PFSK-1 (cell line): ENCODE data around the gene HNRNPF.

ENCODE experiments used
- FOXP2 ChIP-seq: optimal IDR thresholded peaks from 2 replicates; pipeline ENCODE3; 2011; ENCODE audit warnings: borderline replicate concordance, control low read depth, inconsistent platforms; ENCODE audit not compliant: insufficient read depth; ENCODE audit errors: extremely low read length, extremely low read depth
- POLR2AphosphoS5 ChIP-seq: IDR thresholded peaks from 2 replicates; pipeline ENCODE4 v1.6.1; 2012; ENCODE audit warnings: low read depth, mild to moderate bottlenecking, control low read depth, low read length, moderate library complexity
- REST ChIP-seq, 2 experiments: IDR thresholded peaks; 2 replicates each; pipeline versions ENCODE4 v1.6.1 to v1.8.0; 2011 to 2012; ENCODE audit warnings: low read depth in 2 of 2, low read length in 2 of 2, control low read depth in 1 of 2, inconsistent platforms in 1 of 2, mild to moderate bottlenecking in 1 of 2, moderate library complexity in 1 of 2; ENCODE audit not compliant: insufficient read depth in 1 of 2
- SIN3A ChIP-seq: IDR thresholded peaks from 2 replicates; pipeline ENCODE4 v1.6.1; 2012; ENCODE audit warnings: mild to moderate bottlenecking, low read length, moderate library complexity, borderline replicate concordance; ENCODE audit not compliant: insufficient read depth
- TAF1 ChIP-seq: IDR thresholded peaks from 2 replicates; pipeline ENCODE4 v1.6.1; 2012; ENCODE audit warnings: low read length, control low read depth, borderline replicate concordance; ENCODE audit not compliant: insufficient read depth

Gene HNRNPF

GRCh38 chr10:43436291-43437140 is 27.5 kb upstream of the HNRNPF start, which contains the start of gene ZNF487:
Gene ZNF487, plus strand, starts transcription at chr10:43437111. Its CDS starts 38,703 bp downstream, at chr10:43475814.
- TF ChIP-seq POLR2AphosphoS5 (peak; percentile 66), FOXP2 (peak; percentile 82), REST (IDR thresholded peaks at IDR 0.05; ENCODE audit: insufficient read depth in 1 of 2, low read depth in 2 of 2, low read length in 2 of 2) (no peak), SIN3A (no peak), TAF1 (peak; percentile 22; the same call in 1 of the 2 replicates)

GRCh38 chr10:43430926-43431663 is 22.1 kb upstream of the HNRNPF start:
- no peak for TF ChIP-seq POLR2AphosphoS5
- TF ChIP-seq SIN3A = no peak
- no peak for TF ChIP-seq REST (IDR thresholded peaks at IDR 0.05; ENCODE audit: insufficient read depth in 1 of 2, low read depth in 2 of 2, low read length in 2 of 2)
- TF ChIP-seq FOXP2 = no peak
- no peak for TF ChIP-seq TAF1

- no peak for TF ChIP-seq REST (IDR thresholded peaks at IDR 0.05; ENCODE audit: insufficient read depth in 1 of 2, low read depth in 2 of 2, low read length in 2 of 2)
- no peak for TF ChIP-seq TAF1
- no peak for TF ChIP-seq FOXP2
- TF ChIP-seq SIN3A = no peak
- no peak for TF ChIP-seq POLR2AphosphoS5
Observed at GRCh38 chr10:43427166-43427825, 18.3 kb upstream of the HNRNPF start.

- no peak for TF ChIP-seq TAF1
- no peak for TF ChIP-seq POLR2AphosphoS5
- TF ChIP-seq SIN3A = no peak
- no peak for TF ChIP-seq FOXP2
- no peak for TF ChIP-seq REST (IDR thresholded peaks at IDR 0.05; ENCODE audit: insufficient read depth in 1 of 2, low read depth in 2 of 2, low read length in 2 of 2)
Observed at GRCh38 chr10:43424416-43424815, 15.4 kb upstream of the HNRNPF start.
